GM18907 (cell line): ENCODE measurements around the gene C10orf88.
"Not testable (repeated sequence)": the region's sequence is repeated elsewhere in the genome, so short reads cannot be mapped to it uniquely, and the experiment has no call there.

Experiments used
- ATAC-seq: cut with Tn5 transposase; IDR thresholded peaks from one replicate; pipeline ENCODE4 v1.9.1; 2021; ENCODE audit warnings: mild to moderate bottlenecking, moderate library complexity; ENCODE audit not compliant: unreplicated experiment

C10orf88 gene

DNA sequence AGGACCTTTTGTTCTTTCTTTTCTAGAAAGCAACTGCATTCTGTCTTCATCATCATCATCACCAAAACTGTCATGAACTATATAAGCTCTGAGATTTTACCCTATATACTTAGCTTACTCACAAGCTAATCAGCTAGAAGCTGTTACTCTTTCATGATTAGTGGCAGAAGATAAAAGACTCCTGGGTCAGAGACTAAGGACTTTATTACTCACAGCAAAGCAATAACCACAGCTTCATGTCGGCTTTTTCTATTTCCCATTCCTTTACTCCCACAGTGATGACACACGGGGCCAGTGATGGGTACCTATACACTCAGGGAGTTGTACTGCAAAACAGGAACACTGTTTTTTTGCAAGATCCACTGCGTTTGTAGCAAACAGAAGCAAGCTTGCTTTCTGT lies 8.4 kb upstream of the C10orf88 start:
- ATAC-seq: no peak

DNA sequence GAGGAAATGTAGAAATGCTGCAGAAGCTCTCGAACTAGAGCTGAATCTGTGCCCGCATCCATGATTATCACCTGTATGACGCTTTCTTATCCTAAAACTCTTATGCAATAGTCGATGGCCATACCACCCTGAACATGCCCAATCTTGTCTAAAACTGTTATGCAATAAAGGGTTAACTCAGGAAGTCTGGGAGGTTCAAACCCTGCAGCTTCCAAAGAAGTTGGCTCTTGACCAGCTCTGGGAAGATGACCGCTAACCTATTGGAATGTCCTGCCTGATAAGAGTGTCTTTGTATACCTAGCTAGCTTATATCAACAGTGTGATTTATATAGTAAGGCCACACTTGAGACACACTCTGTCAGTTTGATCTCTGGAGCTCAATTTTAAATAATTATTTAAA lies 3.4 kb upstream of the C10orf88 start:
- no peak for ATAC-seq

DNA sequence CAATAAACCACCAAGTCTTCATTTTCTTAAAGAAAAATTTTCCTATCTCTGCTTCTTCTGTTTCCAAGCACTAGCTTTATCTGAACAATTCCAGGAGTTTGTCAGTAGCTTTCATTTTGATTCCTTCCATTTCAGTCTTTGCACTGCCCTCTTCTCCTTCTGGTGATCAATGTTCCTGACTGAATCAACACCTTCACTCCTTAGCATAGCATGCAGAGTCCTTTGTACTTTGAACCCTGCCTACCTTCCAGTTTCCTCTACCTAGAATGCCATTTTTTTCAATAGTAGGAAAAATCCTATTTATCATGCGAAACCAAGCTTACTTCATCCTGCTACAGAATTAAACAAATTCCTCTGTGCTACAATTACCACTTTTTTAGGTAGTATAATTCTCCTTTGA lies 1.9 kb upstream of the C10orf88 start:
- no peak for ATAC-seq

DNA sequence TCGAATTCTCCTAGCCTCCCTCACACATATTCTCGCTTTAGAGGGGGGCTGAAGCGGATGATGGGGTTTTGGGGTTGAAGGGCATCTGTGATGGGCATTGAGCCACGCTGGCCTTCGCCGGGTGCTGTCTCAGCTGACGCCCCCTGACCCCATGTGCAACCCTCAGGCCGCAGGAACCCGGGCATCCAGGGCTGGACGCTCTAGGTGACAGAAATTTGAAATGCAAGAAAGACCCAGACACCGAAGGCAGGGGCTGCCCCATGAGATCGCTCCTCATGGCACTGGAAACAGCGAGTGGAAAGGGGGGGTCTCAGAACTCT lies 664 bp upstream of the C10orf88 start:
- ATAC-seq: no peak

DNA sequence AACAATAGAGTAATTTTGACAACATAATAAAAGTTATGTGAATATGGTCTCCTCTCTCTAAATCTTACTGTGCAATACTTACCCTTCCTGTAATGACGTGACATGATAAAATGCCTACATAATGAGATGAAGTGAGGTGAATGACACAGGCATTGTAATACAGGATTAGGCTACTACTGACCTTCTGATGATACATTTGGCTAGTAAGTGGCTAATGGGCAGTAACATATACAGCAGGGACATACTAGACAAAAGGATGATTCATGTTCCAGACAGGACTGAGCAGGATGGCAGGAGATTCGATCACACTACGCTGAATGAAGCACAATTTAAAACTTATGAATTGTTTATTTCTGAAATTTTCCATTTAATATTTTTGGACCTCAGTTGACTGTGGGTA lies 4.7 kb downstream of the C10orf88 start:
- ATAC-seq: no peak

DNA sequence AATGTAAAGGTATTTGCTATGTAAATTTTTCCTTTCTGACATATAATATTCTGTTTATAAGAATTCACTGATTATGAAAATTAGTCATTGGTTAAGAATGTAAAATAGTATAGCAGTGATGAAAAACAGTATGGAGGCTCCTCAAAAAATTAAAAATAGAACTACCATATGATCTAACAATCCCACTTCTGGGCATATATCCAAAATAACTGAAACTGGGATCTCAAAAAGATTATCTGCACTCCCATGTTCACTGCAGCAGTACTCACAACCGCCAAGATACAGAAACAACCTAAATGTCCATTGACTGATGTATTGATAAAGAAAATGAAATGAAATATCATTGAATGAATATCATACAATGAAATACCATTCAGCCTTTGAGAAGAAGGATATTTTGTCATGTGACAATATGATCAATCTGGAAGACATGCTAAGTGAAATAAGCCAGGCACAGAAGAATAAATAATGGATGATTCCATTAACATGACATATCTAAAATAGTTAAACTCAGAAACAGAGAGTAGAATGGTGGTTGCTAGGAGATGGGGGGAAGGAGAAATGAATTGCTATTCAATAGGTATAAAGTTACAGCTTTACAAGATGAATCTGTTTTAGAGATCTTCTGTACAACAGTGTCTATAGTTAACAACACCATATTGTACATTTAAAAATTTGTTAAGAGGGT lies 14.0 kb downstream of the C10orf88 start:
- no peak for ATAC-seq

DNA sequence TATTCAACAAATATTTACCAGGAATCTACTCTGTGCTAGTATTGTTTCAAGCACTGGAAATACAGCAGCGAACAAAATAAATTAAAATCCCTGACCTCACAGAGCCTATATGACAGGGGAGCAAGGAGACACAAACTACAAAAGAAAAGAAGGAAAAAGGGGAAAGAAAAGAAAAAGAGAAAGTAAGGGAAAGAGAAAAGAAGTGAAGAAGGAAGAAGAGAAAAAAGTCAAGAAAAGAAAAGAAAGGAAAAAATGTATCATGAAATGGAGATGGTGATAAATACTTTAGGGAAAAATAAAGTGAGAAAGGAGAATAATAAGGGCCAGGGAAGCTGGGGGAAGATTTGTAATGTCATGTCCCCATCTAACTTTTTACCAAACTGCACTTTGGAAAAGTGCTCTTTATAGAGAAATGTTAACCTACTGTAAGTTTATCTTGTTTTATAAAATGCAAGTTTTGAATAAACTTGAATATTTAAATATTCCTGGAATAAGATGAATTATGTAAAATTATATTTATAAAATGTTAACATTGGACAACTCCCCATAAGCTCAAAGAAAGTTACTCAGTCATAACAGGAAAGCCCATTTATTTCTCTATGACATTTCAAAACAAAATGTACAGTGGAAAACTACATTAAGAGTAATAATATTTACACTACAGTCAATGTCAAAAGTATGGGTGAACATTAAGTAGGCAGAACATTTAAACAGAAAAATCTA lies 14.7 kb downstream of the C10orf88 start:
- ATAC-seq: no peak

DNA sequence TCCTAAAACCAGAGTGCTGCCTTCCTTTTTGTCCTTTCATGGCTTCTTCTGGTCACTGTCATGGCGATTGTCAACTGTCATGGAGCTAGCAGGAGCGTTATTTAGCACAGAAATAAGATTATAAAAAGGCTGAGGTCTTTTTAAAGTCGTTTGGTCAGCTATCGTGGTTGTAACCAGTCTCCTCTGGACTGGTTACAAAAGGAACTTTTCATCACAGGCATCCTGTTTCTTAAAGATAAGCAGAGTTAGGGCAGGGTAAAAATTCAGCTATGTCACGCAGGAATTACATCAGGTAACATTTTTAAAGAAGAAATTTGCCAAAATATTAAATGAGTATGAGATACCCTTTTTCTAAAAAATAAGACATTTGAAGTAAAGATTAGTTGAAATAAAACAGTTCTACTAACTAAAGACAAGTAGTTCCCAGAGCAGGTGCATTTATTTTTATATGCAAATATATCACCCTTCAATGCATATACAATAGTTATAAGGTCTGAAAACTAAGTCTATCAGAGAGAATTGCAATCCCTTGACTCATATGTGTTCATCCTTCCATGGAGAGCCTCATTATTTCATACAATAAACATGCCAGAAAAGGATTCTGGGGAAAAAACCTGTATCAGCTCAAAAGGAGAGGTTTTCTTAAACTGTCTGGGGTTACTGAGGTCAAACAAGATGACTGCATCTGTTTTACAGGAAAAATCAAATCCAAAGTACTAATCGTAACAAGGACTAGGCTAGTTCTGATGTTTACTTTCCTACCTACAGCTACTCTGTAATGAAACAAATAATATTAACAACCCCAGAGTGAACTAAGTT lies 22.7 kb downstream of the C10orf88 start:
- ATAC-seq: no peak

DNA sequence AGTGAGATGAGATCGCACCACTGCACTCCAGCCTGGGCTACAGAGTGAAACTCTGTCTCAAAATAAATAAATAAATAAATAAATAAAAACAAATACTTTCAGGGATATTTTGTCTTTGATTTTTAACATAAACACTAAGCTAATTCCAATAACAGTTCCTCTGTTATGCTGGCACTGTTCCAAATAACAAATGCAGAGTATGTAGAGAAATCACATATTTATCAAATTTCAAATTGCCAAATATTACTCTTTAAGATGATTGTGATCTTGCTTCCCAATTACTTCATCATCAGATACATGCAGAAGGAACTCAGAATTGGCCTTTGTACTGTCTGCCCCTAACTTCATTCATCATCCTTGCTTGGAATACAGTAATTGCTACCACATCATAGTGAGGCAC lies 23.9 kb downstream of the C10orf88 start:
- no peak for ATAC-seq

DNA sequence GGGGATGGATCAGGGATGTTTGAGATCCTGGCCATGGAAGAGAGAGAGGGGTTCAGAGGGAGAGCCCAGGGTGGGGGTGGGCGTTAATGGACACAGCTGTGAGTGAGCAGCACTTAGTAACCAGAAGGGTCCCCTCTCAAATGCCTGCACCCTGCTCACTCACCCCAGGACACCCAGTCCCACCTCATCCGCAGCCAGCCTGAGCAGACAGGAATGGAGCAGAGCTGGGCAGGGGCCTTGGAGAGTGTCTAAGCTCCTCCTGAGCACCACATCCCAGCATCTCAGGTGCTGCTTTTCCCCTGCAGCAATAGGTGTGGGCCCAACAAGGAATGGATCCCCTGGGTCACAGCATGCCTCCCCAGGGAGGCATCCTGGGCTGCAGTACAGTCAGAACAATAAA lies 38.3 kb downstream of the C10orf88 start:
- no peak for ATAC-seq

DNA sequence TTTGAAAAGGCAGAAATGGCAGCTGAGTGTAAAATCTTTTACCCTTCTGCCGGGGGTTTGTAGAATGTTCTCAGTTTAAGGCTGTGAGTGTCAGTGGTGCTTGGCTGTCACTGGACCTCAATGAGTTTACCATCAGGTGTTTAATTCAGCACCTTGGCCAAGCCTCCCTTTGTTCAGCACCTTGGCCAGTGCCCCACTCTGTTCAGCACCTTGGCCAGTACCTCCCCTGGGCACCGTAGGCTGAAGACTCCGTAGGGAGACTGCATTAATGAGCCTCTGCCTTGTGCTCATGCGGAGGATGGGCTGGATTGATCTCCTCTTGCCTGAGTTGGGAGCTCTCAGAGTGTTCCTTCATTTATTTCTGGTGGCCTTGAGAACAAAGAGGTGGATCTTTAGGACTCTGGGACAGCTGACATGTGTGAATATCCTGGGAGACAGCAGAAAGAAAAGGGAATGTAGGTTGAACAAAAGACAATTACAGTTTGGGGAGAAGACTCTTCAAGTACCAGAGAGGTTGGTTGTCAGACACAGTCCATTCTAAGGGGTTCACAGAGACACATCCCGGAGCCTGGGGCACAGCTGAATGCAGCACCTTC lies 42.0 kb downstream of the C10orf88 start:
- ATAC-seq: no peak

DNA sequence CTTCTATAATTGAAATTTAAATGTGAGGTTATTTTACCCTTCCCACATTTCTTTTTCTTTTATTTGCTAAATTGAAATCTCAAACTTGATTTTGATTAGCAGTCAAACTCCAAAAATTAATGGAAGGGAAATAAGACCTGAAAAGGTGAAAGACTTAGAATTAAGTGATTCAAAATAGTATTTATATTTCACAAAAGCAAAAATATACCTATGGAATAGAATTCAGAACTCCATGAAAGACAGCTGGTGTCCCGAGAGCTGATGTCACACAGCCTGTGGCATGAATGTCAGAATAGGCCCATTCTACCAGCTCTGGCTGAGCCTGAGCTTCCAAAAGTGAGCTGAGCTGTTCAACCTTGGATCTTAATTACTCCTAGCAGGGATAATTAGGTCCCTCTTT lies 43.7 kb downstream of the C10orf88 start, which contains the start of gene FAM24A:
Gene FAM24A, plus strand, starts transcription at position 301 of the 400 bp plus-strand sequence. CDS start 1,025 bp downstream, outside the sequence.
- no peak for ATAC-seq

DNA sequence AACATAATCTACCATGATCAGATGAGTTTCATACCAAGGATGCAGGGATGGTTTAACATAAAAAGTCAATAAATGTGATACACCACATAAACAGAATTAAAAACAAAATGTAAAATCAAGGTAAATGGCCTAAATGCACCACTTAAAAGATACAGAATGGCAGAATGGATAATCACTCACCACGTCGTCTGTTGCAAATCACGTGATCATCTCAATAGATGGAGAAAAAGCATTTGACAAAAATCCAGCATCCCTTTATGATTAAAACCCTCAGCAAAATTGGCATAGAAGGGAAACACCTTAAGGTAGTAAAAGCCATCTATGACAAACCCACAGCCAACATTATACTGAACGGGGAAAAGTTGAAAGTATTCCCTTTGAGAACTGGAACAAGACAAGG lies 50.2 kb downstream of the C10orf88 start:
- not testable (repeated sequence) for ATAC-seq

DNA sequence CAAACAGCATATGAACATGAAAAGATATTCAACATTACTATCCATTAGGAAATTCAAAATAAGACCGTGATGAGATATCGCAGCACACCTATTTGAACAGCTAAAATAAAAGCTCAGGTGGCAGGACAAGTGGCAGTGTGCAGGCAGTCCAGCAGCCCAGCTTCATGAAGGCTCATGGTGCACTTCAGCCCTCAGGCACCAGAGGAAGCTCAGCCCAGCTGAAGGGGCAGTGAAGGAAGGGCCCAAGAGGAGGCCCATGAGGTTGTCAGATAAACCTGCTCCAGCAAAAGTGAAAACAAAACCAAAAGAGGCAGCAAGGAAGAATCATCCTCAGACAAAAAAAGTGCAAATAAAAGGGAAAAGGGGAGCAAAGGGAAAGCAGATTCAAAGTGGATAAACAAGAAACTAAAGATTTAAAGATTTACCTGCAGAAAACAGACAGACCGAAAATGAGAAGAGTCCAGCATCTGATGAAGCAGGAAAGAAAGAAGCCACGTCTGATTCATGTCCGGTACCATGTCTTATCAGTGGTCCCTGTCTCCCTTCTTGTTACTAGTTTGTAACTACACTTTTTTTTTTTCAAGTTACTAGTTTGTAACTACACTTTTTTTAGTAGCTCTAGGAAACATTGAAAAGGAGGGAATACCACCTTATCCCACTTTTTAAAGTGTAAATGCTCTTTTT lies 59.6 kb downstream of the C10orf88 start:
- no peak for ATAC-seq

DNA sequence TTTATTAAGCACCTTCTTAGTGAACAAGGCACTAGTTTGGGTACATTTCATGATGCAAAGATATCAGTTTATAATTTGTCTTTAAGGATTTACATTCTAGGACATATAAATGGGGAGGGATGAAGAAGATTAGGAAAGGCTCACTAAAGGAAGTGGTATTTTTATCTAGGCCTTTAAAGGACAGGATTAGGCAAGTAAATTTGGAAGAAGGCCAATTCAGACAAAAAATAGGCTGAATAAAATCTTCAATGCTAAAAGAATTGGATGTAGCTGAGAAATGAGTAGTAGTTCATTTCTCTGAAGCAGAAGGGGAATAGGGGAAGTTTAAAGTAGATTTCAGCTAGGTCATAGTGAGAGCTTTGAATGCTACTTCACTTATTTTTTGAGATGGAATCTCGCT lies 69.9 kb downstream of the C10orf88 start:
- no peak for ATAC-seq

DNA sequence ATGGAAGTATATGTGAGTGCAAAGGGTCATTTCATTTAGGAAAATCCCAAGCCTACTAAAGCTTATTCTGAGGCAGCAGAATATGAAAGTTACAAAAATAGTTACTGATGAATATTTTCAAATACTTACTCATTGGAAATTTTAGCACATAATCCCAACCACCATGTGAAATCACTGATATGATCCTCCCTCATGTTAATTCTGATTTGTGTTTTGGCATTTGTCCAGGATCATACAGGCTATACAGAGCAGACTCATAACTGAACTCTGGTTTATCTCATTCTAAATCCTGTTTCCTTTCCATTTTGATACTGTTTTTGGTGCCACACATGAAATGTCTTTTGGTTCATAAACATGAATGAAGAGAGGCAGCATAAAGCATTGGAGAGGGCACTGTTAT lies 71.3 kb downstream of the C10orf88 start:
- no peak for ATAC-seq
